OCI-LY1 (cell line): ENCODE measurements around the gene FOXN3.

ENCODE experiments used
- EZH2 ChIP-seq: fragments of 200-600 bp; sonication (generic), shearing (Covaris generic); IDR thresholded peaks from 2 replicates; pipeline ENCODE4 v1.8.0; 2017; ENCODE audit warnings: borderline replicate concordance, mixed run types, mild to moderate bottlenecking, antibody characterized with exemption, low read length, moderate library complexity, mixed read lengths
- TF ChIP-seq, protein P1 (sequence below): fragments of 200-600 bp; sonication (generic), shearing (Covaris generic); IDR thresholded peaks from 2 replicates; pipeline ENCODE4 v1.5.1; 2017; ENCODE audit warnings: mild to moderate bottlenecking, antibody characterized with exemption, low read length, moderate library complexity, mixed read lengths

GRCh38 chr14:89206389-89207031, 210.5 kb downstream of the FOXN3 start:
- TF ChIP-seq, protein P1, sequence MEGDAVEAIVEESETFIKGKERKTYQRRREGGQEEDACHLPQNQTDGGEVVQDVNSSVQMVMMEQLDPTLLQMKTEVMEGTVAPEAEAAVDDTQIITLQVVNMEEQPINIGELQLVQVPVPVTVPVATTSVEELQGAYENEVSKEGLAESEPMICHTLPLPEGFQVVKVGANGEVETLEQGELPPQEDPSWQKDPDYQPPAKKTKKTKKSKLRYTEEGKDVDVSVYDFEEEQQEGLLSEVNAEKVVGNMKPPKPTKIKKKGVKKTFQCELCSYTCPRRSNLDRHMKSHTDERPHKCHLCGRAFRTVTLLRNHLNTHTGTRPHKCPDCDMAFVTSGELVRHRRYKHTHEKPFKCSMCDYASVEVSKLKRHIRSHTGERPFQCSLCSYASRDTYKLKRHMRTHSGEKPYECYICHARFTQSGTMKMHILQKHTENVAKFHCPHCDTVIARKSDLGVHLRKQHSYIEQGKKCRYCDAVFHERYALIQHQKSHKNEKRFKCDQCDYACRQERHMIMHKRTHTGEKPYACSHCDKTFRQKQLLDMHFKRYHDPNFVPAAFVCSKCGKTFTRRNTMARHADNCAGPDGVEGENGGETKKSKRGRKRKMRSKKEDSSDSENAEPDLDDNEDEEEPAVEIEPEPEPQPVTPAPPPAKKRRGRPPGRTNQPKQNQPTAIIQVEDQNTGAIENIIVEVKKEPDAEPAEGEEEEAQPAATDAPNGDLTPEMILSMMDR: no peak
- no peak for TF ChIP-seq EZH2
